Measurements from ENCODE around the gene SLC35B4.

The SLC35B4 gene

GRCh38 chr7:134293002-134293740 lies 23.6 kb downstream of the SLC35B4 start:
- peak in 13 of 56 donors; percentile 3 to 48 (median 8) for DNase-seq

DNA sequence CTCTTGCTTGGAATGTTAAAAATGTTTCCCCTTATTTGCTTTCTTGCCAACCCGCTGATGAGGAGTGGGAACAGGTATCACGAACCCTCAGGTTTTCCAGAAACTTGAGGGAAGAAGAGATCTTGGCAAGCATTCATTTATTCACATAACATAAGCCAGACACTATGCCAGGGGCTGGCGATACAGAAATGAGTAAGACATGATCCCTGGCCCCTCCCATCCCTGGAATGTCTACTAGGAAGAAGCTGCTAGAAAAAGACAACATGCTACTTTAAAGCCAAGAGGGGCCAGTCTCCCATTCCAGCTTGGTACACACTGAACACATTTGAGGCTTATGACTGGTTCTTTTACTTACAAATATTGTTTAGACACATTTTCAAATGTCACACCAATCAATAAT lies 26.4 kb downstream of the SLC35B4 start:
- DNase-seq = no peak

DNA sequence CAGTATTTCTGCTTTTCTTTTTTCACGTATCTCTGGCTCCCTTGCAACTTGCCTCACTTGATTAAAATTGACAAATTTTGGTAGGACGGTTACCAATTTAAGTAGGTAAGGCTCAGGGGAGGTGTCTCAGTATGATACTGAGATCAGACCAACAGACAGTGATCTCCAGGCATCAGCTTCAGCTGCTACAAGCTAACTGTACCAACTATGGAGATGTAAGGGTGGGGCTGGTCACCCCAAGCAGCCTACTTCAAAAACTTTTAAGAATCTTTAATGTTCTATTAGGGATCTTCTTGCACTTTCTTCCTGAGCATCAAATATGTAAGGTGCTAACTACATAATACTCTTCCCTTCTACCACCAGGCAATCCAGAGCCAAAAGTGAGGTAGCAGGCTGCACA lies 26.9 kb downstream of the SLC35B4 start:
- no peak for DNase-seq

DNA sequence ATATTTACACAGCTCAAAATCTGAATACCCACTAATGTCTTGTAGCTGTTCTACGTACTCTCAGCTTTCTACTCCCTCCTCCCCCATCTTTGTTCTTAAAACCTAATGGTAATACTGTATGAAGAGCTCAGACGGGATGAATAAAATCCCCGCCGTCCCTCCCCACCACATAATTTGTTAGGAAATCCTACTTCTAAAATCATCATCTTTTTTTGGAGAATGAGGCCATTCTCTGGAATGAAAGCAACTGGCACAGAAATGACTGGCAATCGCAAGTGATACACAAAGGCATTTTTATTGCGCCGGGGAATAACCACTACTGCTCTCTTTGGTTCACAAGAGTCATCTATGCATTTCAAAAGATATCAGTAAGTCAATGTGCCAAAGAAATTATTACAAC lies 27.3 kb downstream of the SLC35B4 start:
- peak in 2 of 56 donors; percentile 2 to 13 for DNase-seq

GRCh38 chr7:134287916-134288659 lies 28.6 kb downstream of the SLC35B4 start:
- no peak for DNase-seq

GRCh38 chr7:134284952-134285351 lies 31.8 kb downstream of the SLC35B4 start:
- no peak for DNase-seq

DNA sequence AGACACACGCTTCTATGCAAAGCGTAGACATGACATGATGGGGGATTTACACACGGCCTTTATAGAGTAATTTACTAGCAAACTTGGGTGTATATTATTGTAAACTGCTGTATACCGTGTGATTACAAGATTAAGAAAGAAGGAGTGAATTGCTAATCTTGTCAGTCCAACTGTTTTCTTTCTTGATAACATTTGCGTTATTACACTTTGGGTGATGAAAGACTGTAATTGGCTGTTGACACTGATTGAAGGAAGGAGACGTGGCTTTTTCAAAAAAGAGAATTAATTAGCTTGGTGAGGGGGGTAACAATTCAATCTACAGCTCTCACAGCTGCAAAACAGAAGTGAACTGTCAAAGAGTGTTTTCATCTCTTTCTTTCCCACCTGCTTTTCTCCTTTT lies 32.7 kb downstream of the SLC35B4 start:
- no peak for DNase-seq

- no peak for DNase-seq
These were observed 36.2 kb downstream of the SLC35B4 start for GRCh38 chr7:134280508-134280907.

- no peak for DNase-seq
These were observed 36.8 kb downstream of the SLC35B4 start for GRCh38 chr7:134279898-134280297.

- DNase-seq = no peak
These were observed 37.4 kb downstream of the SLC35B4 start for GRCh38 chr7:134279336-134279735.

- DNase-seq = no peak
These were observed 38.1 kb downstream of the SLC35B4 start for GRCh38 chr7:134278502-134279153.

- no peak for DNase-seq
These were observed 39.8 kb downstream of the SLC35B4 start for GRCh38 chr7:134276951-134277350.

DNA sequence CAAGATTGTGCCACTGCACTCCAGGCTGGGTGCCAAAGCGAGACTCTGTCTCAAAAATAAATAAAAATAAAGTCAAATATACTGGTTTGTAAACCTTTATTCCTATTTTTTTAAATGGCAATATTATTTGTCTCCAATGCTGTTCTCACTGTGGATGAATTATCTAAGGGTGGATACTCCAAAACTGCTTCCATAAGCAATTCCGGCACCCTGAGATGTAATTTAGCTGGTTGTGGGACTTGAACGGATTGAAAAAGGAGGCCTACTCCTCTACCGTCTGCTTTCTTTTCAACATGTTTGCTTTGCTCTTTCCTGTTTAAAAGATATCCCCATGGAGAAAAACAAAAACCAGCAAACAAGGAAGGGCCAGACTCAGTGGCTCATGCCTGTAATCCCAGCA lies 54.4 kb downstream of the SLC35B4 start:
- DNase-seq = no peak

DNA sequence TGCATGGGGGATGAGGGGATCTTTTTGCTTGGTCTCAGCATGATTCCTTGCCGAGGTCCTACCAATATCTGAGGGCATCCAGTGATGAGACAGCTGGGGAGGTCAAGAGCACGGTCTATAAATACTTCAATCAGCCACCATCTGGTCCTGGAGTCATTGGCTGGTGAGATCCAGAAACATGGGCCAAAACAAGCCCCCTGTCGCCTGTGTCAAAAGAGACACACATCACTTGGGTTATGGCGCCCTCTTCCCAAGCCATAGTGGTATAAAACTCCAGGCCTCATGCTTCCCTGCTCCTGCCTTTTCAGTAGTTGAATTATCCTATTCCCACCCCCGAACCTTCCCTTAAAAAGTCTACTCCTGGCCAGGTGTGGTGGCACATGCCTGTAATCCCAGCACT lies 60.9 kb downstream of the SLC35B4 start:
- DNase-seq = no peak

- DNase-seq = no peak
These were observed 62.4 kb downstream of the SLC35B4 start for GRCh38 chr7:134254311-134254710.

DNA sequence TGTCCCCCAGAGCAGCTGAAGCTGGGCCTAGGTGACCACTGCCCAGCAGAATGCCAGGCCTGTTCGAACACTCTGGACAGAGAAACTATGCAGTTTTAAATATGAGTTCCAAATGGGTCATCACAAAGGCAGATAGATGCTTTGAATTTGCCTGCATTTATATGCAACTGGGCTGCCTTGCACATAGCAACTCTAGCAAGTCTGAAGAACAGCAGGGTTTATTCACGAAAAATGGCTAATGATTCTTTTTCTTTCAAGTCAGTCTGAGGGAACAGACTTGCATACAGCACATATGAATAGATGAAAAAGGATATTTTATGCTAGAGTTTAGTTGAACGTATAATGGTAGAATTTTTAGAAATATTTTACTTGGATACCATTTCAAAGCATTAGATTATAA lies 68.5 kb downstream of the SLC35B4 start:
- DNase-seq = no peak

DNA sequence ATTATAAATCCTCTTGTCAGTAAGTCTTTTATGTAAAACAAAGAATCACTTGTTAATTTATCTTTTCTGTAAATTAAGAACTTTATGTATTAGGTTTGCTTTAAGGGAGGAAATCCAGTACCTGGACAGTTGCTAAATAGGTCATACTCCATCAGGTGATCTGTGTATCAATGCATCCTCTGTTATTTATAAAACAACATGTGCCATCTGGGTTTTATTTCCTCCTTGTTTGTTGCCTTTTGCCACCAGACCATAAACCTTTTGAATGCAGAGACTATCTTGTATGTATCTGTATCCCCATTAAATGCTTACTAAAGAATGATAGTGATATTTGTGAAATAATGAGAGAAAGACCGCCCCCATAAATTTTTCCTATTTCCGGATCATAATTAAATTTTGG lies 70.0 kb downstream of the SLC35B4 start:
- no peak for DNase-seq

DNA sequence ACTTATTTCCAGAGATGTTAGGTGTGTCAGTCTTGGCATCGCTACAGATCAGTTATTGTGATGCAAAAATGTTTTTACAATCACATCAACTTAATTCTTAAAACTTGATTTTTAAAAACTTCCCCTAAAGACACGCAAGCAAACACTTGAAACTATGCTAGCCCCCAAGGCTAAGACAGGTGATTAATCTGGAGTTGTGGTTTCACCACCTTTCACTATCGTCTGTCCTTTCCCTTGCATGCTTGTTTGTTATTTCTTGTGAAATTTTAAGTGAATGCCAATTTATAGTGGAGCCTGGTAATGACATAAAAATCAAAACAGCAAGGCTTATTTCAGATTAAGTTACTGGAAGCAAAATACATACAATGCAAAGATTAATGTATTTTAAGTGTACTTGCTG lies 70.4 kb downstream of the SLC35B4 start:
- no peak for DNase-seq

- DNase-seq = no peak
These were observed 71.5 kb downstream of the SLC35B4 start for GRCh38 chr7:134245253-134245652.

All from nucleus accumbens (tissue), 56 donors.